ENCODE data around the gene GSTO1. TPM values are rescaled to one million over a fixed set of nuclear protein-coding genes. Genes with fewer than 3 reads are reported as not detected.
A peak's percentile ranks its signal among the peaks of the same experiment; 100 is the strongest.

The GSTO1 gene
- total and polyA plus RNA-seq, 5 donors from 2014 or later, result 39.9 to 199 (median 183) TPM

GRCh38 chr10:104250371-104250770 is 4.3 kb upstream of the GSTO1 start:
- ATAC-seq (ENCODE audit: low read depth in 2 of 2), result no peak
- Mint-ChIP-seq H3K9me3 (peaks cover 0 to 4% (median 2%) of the 10 kb centered on the region in 7 donors), H3K4me3 (no peak overlapping the region), H3K4me1 (peaks cover 5 to 15% (median 11%) of the 10 kb centered on the region in 4 donors), H3K27ac (no peak overlapping the region), H3K27me3 (peaks cover 47% of the 10 kb centered on the region), H3K36me3 (peaks cover 7% of the 10 kb centered on the region)
- no peak for DNase-seq
- peaks cover 8% of the 10 kb centered on the region for H3K4me1 ChIP-seq (ENCODE audit: control insufficient read depth, insufficient read depth, low read length, poor library complexity, severe bottlenecking)
- no peaks in the 10 kb centered on the region for H3K36me3 ChIP-seq (ENCODE audit: control insufficient read depth, insufficient read depth, low read length)
- H3K9me3 ChIP-seq (ENCODE audit: control insufficient read depth in 2 of 2, low read length in 2 of 2), result peaks cover 0 to 2% of the 10 kb centered on the region in 2 experiments
- no peak overlapping the region for H3K4me3 ChIP-seq (ENCODE audit: low read depth, low read length)
- peaks cover 4% of the 10 kb centered on the region for H3K27me3 ChIP-seq (ENCODE audit: control insufficient read depth, insufficient read depth, low read length)
- H3K27ac ChIP-seq (ENCODE audit: insufficient read depth, low read length, poor library complexity, severe bottlenecking), result no peak overlapping the region

GRCh38 chr10:104251443-104251842 is 3.2 kb upstream of the GSTO1 start:
- Histone ChIP-seq H3K9me3 (ENCODE audit: control insufficient read depth in 2 of 2, low read length in 2 of 2) (peaks cover 0 to 2% of the 10 kb centered on the region in 2 experiments), H3K4me3 (ENCODE audit: low read depth, low read length) (no peak overlapping the region), H3K4me1 (ENCODE audit: control insufficient read depth, insufficient read depth, low read length, poor library complexity, severe bottlenecking) (peaks cover 17% of the 10 kb centered on the region), H3K36me3 (ENCODE audit: control insufficient read depth, insufficient read depth, low read length) (no peaks in the 10 kb centered on the region), H3K27ac (ENCODE audit: insufficient read depth, low read length, poor library complexity, severe bottlenecking) (no peak overlapping the region), H3K27me3 (ENCODE audit: control insufficient read depth, insufficient read depth, low read length) (peaks cover 4% of the 10 kb centered on the region)
- peaks cover 44% of the 10 kb centered on the region for H3K27me3 Mint-ChIP-seq
- H3K27ac Mint-ChIP-seq, result no peak overlapping the region
- peaks cover 0 to 4% (median 2%) of the 10 kb centered on the region in 7 donors for H3K9me3 Mint-ChIP-seq
- peaks cover 14 to 26% (median 22%) of the 10 kb centered on the region in 4 donors for H3K4me1 Mint-ChIP-seq
- peaks cover 5% of the 10 kb centered on the region for H3K36me3 Mint-ChIP-seq
- no peak for ATAC-seq (ENCODE audit: low read depth in 2 of 2)
- H3K4me3 Mint-ChIP-seq, result peak overlapping the region in 1 of 4 donors; percentile 96
- DNase-seq, result no peak

DNA sequence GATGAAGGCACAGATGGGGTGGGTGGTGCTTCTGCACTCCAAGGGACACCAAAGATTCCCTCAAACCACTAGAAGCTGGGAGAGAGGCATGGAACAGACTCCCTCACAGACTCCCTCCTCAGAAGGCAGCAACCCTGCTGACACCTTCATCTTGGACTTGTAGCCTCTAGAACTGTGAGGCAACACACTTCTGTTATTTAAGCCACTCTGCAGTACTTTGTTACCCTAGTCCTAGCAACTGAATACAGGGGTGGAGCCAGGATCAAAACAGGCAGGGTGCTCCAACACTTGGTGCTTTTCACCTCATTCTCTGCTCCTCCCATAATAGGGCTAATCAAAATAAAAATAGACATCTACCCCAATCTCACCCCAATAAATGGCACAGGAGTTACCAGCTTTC is 2.3 kb upstream of the GSTO1 start:
- H3K36me3 ChIP-seq (ENCODE audit: control insufficient read depth, insufficient read depth, low read length), result peaks cover under 1% of the 10 kb centered on the region
- ATAC-seq (ENCODE audit: low read depth in 2 of 2) (no peak), DNase-seq (no peak)
- H3K27ac ChIP-seq (ENCODE audit: insufficient read depth, low read length, poor library complexity, severe bottlenecking), result no peak overlapping the region
- H3K9me3 Mint-ChIP-seq, result peaks cover 0 to 2% (median 0%) of the 10 kb centered on the region in 7 donors
- H3K9me3 ChIP-seq (ENCODE audit: control insufficient read depth in 2 of 2, low read length in 2 of 2), result no peaks in the 10 kb centered on the region
- no peak overlapping the region for H3K4me3 ChIP-seq (ENCODE audit: low read depth, low read length)
- H3K36me3 Mint-ChIP-seq, result peaks cover 3% of the 10 kb centered on the region
- peak overlapping the region in 1 of 3 donors; percentile 6 for H3K27ac Mint-ChIP-seq
- peaks cover 4% of the 10 kb centered on the region for H3K27me3 ChIP-seq (ENCODE audit: control insufficient read depth, insufficient read depth, low read length)
- peak overlapping the region in 3 of 4 donors; percentile 4 to 96 (median 87) for H3K4me3 Mint-ChIP-seq
- peaks cover 36% of the 10 kb centered on the region for H3K27me3 Mint-ChIP-seq
- H3K4me1 Mint-ChIP-seq, result peaks cover 20 to 35% (median 30%) of the 10 kb centered on the region in 4 donors
- H3K4me1 ChIP-seq (ENCODE audit: control insufficient read depth, insufficient read depth, low read length, poor library complexity, severe bottlenecking), result peaks cover 26% of the 10 kb centered on the region

DNA sequence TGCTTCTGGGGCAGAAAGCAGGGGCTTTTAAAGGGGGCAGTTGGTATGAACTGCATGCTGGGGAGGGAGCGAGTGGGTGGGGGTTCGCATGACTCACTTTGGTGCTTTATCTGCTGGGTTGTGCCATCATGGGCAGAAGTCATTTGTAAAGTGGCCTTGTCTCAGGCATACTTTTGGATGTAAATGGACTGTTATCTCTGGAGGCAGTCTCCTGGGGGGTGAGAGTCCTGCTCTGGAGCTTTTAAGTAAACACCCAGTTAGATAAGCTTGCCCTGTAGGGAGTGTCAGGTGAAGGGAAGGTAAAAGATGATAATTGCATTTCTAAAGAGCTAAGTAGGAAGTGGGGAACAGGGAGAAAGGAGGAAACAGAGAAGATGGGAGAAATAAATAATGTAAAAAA is 1.6 kb upstream of the GSTO1 start:
- H3K4me1 ChIP-seq (ENCODE audit: control insufficient read depth, insufficient read depth, low read length, poor library complexity, severe bottlenecking), result peaks cover 34% of the 10 kb centered on the region
- H3K9me3 Mint-ChIP-seq, result peaks cover 0 to 2% (median 0%) of the 10 kb centered on the region in 7 donors

GRCh38 chr10:104253606-104254410 is 884 bp upstream of the GSTO1 start:
- H3K4me3 Mint-ChIP-seq, result peak overlapping the region; percentile 94 to 96 (median 94)
- ATAC-seq (ENCODE audit: low read depth in 2 of 2) (no peak), DNase-seq (no peak)
- H3K27me3 Mint-ChIP-seq, result peaks cover 27% of the 10 kb centered on the region
- Histone ChIP-seq H3K4me1 (ENCODE audit: control insufficient read depth, insufficient read depth, low read length, poor library complexity, severe bottlenecking) (peaks cover 34% of the 10 kb centered on the region), H3K9me3 (ENCODE audit: control insufficient read depth in 2 of 2, low read length in 2 of 2) (no peaks in the 10 kb centered on the region), H3K36me3 (ENCODE audit: control insufficient read depth, insufficient read depth, low read length) (peaks cover 10% of the 10 kb centered on the region), H3K27ac (ENCODE audit: insufficient read depth, low read length, poor library complexity, severe bottlenecking) (no peak overlapping the region), H3K4me3 (ENCODE audit: low read depth, low read length) (peak overlapping the region; percentile 79), H3K27me3 (ENCODE audit: control insufficient read depth, insufficient read depth, low read length) (peaks cover 4% of the 10 kb centered on the region)
- peak overlapping the region; percentile 89 to 100 (median 96) for H3K27ac Mint-ChIP-seq
- peaks cover 0 to 2% (median 0%) of the 10 kb centered on the region in 7 donors for H3K9me3 Mint-ChIP-seq
- H3K4me1 Mint-ChIP-seq, result peaks cover 26 to 45% (median 36%) of the 10 kb centered on the region in 4 donors
- H3K36me3 Mint-ChIP-seq, result peaks cover 14% of the 10 kb centered on the region

More for the DNA sequence above, 1.6 kb upstream of the GSTO1 start:
- DNase-seq (no peak), ATAC-seq (ENCODE audit: low read depth in 2 of 2) (no peak)
- Mint-ChIP-seq H3K36me3 (peaks cover 7% of the 10 kb centered on the region), H3K4me1 (peaks cover 23 to 41% (median 32%) of the 10 kb centered on the region in 4 donors), H3K4me3 (peak overlapping the region; percentile 81 to 96 (median 94)), H3K27me3 (peaks cover 33% of the 10 kb centered on the region), H3K27ac (peak overlapping the region in 2 of 3 donors; percentile 29 to 89)
- Histone ChIP-seq H3K9me3 (ENCODE audit: control insufficient read depth in 2 of 2, low read length in 2 of 2) (no peaks in the 10 kb centered on the region), H3K27ac (ENCODE audit: insufficient read depth, low read length, poor library complexity, severe bottlenecking) (no peak overlapping the region), H3K27me3 (ENCODE audit: control insufficient read depth, insufficient read depth, low read length) (peaks cover 4% of the 10 kb centered on the region), H3K4me3 (ENCODE audit: low read depth, low read length) (no peak overlapping the region), H3K36me3 (ENCODE audit: control insufficient read depth, insufficient read depth, low read length) (peaks cover 6% of the 10 kb centered on the region)

DNA sequence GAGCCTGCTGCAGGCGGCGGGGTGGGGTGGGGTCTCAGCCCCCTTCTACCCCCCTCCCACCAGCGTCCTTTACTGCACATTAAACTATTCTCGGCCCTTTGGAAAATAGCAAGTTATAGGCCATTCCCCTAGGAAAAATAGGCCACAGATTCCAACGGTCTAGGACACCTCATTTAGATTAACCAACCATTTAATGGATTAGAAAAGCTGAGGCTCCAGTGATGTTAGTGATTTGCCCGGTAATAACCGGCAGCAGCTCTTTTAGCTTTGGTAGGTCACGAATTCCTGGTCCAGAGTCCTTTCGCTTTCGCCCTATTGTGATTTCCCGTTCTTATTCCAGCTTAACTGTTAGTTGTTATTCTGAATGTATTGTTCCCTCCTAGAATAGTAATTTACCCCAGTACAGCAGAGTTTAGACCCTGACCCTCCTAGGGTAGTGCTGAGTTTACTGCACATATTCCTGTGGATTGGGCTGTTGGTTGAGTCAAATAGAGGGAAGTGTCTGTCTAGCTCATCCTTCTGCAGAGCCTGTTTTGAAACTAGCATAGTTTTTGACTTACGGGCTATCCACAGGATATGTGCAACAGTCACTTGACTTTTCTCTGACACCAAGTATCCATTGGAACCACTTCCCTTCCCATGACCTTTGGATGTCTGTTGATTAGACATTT is 754 bp downstream of the GSTO1 start:
- Histone ChIP-seq H3K27me3 (ENCODE audit: control insufficient read depth, insufficient read depth, low read length) (no peaks in the 10 kb centered on the region), H3K4me3 (ENCODE audit: low read depth, low read length) (peak overlapping the region; percentile 98), H3K27ac (ENCODE audit: insufficient read depth, low read length, poor library complexity, severe bottlenecking) (peak overlapping the region; percentile 79), H3K9me3 (ENCODE audit: control insufficient read depth in 2 of 2, low read length in 2 of 2) (no peaks in the 10 kb centered on the region), H3K4me1 (ENCODE audit: control insufficient read depth, insufficient read depth, low read length, poor library complexity, severe bottlenecking) (peaks cover 43% of the 10 kb centered on the region), H3K36me3 (ENCODE audit: control insufficient read depth, insufficient read depth, low read length) (peaks cover 24% of the 10 kb centered on the region)
- Mint-ChIP-seq H3K27ac (peak overlapping the region; percentile 89 to 96 (median 91)), H3K27me3 (peaks cover 13% of the 10 kb centered on the region), H3K36me3 (peaks cover 27% of the 10 kb centered on the region), H3K4me1 (peaks cover 30 to 62% (median 52%) of the 10 kb centered on the region in 4 donors), H3K4me3 (peak overlapping the region; percentile 94 to 96 (median 94)), H3K9me3 (peaks cover 0 to 2% (median 0%) of the 10 kb centered on the region in 7 donors)
- ATAC-seq (ENCODE audit: low read depth in 2 of 2), result peak; percentile 20 to 31
- peak in 1 of 3 donors; percentile 44 for DNase-seq

DNA sequence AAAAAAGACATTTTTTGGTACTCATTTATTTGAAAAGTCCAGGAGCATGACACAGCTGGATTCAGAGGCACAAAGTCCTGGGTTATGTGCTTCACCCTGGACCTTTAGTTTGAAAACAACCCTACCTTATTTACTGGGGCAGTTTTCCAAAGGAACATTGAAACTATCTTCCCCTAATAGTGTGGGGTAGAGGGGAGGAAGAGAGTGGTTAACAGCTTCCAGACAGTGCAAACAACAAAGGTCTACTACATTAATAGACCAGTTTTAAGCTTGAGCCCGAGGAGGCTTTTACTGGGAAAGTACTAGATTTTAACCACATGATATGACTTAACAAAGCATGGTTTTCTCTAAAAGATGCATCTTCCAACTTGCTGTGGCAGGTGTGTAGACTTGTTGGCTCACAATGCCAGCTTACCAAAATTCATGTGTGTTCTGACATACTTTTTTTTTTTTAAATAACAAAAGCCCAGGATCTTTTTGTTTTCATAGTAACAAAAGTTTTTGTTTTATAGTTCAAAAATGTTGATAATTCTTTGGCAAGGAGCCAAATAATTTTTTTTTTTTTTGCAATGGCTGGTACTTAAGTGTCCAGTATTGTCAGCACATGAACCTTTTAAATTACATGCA is 1.8 kb downstream of the GSTO1 start:
- H3K4me3 Mint-ChIP-seq, result peak overlapping the region; percentile 94 to 96 (median 94)
- peak overlapping the region; percentile 82 to 96 (median 89) for H3K27ac Mint-ChIP-seq
- peak overlapping the region; percentile 79 for H3K27ac ChIP-seq (ENCODE audit: insufficient read depth, low read length, poor library complexity, severe bottlenecking)
- ATAC-seq (ENCODE audit: low read depth in 2 of 2) (peak in 1 of 2 donors; percentile 26), DNase-seq (no peak)
- H3K9me3 Mint-ChIP-seq, result peaks cover 0 to 2% (median 0%) of the 10 kb centered on the region in 7 donors
- no peaks in the 10 kb centered on the region for H3K9me3 ChIP-seq (ENCODE audit: control insufficient read depth in 2 of 2, low read length in 2 of 2)
- peaks cover 5% of the 10 kb centered on the region for H3K27me3 Mint-ChIP-seq
- no peaks in the 10 kb centered on the region for H3K27me3 ChIP-seq (ENCODE audit: control insufficient read depth, insufficient read depth, low read length)
- peaks cover 31% of the 10 kb centered on the region for H3K36me3 Mint-ChIP-seq
- H3K4me1 ChIP-seq (ENCODE audit: control insufficient read depth, insufficient read depth, low read length, poor library complexity, severe bottlenecking), result peaks cover 53% of the 10 kb centered on the region
- peak overlapping the region; percentile 98 for H3K4me3 ChIP-seq (ENCODE audit: low read depth, low read length)
- H3K36me3 ChIP-seq (ENCODE audit: control insufficient read depth, insufficient read depth, low read length), result peaks cover 29% of the 10 kb centered on the region
- H3K4me1 Mint-ChIP-seq, result peaks cover 36 to 72% (median 62%) of the 10 kb centered on the region in 4 donors

Measured in CD4-positive, CD25-positive, alpha-beta regulatory T cell (primary cell).